ENCODE data around the gene P2RX6. TPM values are rescaled to one million over a fixed set of nuclear protein-coding genes. Genes with fewer than 3 reads are reported as not detected.

P2RX6 gene
- polyA plus RNA-seq, 1 donor (not counting 4 experiments of a cell fraction or from before 2014, with no cell fraction given) = 0.87 TPM

- H3K9me1 ChIP-seq (ENCODE audit: control insufficient read depth, extremely low read depth, insufficient read depth, low read length) = no peaks in the 10 kb centered on the region
- DNase-seq (ENCODE audit: low read depth, low spot score) = no peak
- no peaks in the 10 kb centered on the region for H3K9me3 ChIP-seq (ENCODE audit: control insufficient read depth, low read depth, low read length)
- TF ChIP-seq EZH2 (IDR thresholded peaks at IDR 0.05; ENCODE audit: low read length) = no peak
- no peak for TF ChIP-seq CTCF (optimal IDR thresholded peaks at IDR 0.05 in 1 of 3, IDR thresholded peaks at IDR 0.05 in 1 of 3, conservative IDR thresholded peaks at IDR 0.05 in 1 of 3; ENCODE audit: extremely low read depth in 1 of 3, insufficient read depth in 2 of 3, low read length in 3 of 3)
- no peak for FAIRE-seq
- H3K36me3 ChIP-seq (ENCODE audit: control insufficient read depth in 2 of 2, extremely low read depth in 1 of 2, insufficient read depth in 2 of 2, low read length in 2 of 2) = no peaks in the 10 kb centered on the region
- no peak overlapping the region for H2AFZ ChIP-seq (ENCODE audit: control insufficient read depth, low read length)
- no peak overlapping the region for H3K4me3 ChIP-seq (ENCODE audit: control insufficient read depth in 2 of 3, extremely low read depth in 1 of 3, insufficient read depth in 2 of 3, low read depth in 1 of 3, low read length in 3 of 3)
- H3K4me1 ChIP-seq (ENCODE audit: control insufficient read depth, extremely low read depth, insufficient read depth, low read length) = peaks cover 7% of the 10 kb centered on the region
- no peaks in the 10 kb centered on the region for H3K27me3 ChIP-seq (ENCODE audit: control insufficient read depth, extremely low read depth, insufficient read depth, low read length)
- H3K9ac ChIP-seq (ENCODE audit: control insufficient read depth, extremely low read depth, insufficient read depth, low read length) = no peak overlapping the region
- dilution Hi-C loops (cut with MboI; ENCODE audit: extremely low pct_ligation_motif_present, low sequenced_read_pairs) = no loop called here
- H4K20me1 ChIP-seq (ENCODE audit: control insufficient read depth, extremely low read depth, insufficient read depth, low read length) = no peaks in the 10 kb centered on the region
- no peaks in the 10 kb centered on the region for H3K79me2 ChIP-seq (ENCODE audit: control insufficient read depth, insufficient read depth, low read length)
- no peak overlapping the region for H3K27ac ChIP-seq (ENCODE audit: control insufficient read depth, insufficient read depth, low read length)
- H3K4me2 ChIP-seq (ENCODE audit: control insufficient read depth, extremely low read depth, insufficient read depth, low read depth, low read length) = no peak overlapping the region
These were observed 37.9 kb downstream of the P2RX6 start for GRCh38 chr22:21052715-21053459.

GRCh38 chr22:21054046-21054713 lies 39.2 kb downstream of the P2RX6 start:
- no peak for DNase-seq (ENCODE audit: low read depth, low spot score)
- Histone ChIP-seq H3K27ac (ENCODE audit: control insufficient read depth, insufficient read depth, low read length) (no peak overlapping the region), H4K20me1 (ENCODE audit: control insufficient read depth, extremely low read depth, insufficient read depth, low read length) (no peaks in the 10 kb centered on the region), H3K9me3 (ENCODE audit: control insufficient read depth, low read depth, low read length) (no peaks in the 10 kb centered on the region), H3K4me1 (ENCODE audit: control insufficient read depth, extremely low read depth, insufficient read depth, low read length) (peaks cover 7% of the 10 kb centered on the region), H3K4me2 (ENCODE audit: control insufficient read depth, extremely low read depth, insufficient read depth, low read depth, low read length) (no peak overlapping the region), H3K79me2 (ENCODE audit: control insufficient read depth, insufficient read depth, low read length) (no peaks in the 10 kb centered on the region), H3K27me3 (ENCODE audit: control insufficient read depth, extremely low read depth, insufficient read depth, low read length) (no peaks in the 10 kb centered on the region), H3K9me1 (ENCODE audit: control insufficient read depth, extremely low read depth, insufficient read depth, low read length) (no peaks in the 10 kb centered on the region), H3K4me3 (ENCODE audit: control insufficient read depth in 2 of 3, extremely low read depth in 1 of 3, insufficient read depth in 2 of 3, low read depth in 1 of 3, low read length in 3 of 3) (no peak overlapping the region), H3K36me3 (ENCODE audit: control insufficient read depth in 2 of 2, extremely low read depth in 1 of 2, insufficient read depth in 2 of 2, low read length in 2 of 2) (no peaks in the 10 kb centered on the region), H3K9ac (ENCODE audit: control insufficient read depth, extremely low read depth, insufficient read depth, low read length) (no peak overlapping the region), H2AFZ (ENCODE audit: control insufficient read depth, low read length) (no peak overlapping the region)
- FAIRE-seq = no peak
- TF ChIP-seq EZH2 (IDR thresholded peaks at IDR 0.05; ENCODE audit: low read length) (no peak), CTCF (optimal IDR thresholded peaks at IDR 0.05 in 1 of 3, IDR thresholded peaks at IDR 0.05 in 1 of 3, conservative IDR thresholded peaks at IDR 0.05 in 1 of 3; ENCODE audit: extremely low read depth in 1 of 3, insufficient read depth in 2 of 3, low read length in 3 of 3) (no peak)
- dilution Hi-C loops (cut with MboI; ENCODE audit: extremely low pct_ligation_motif_present, low sequenced_read_pairs) = no loop called here
